Psoas muscle (tissue), 8 donors: ENCODE results near the gene LINC00305. TPM values are rescaled to one million over a fixed set of nuclear protein-coding genes. Genes with fewer than 3 reads are reported as not detected.

ENCODE experiments used
- ATAC-seq, 4 donors: fragments of 200-7000 bp; cut with Tn5 transposase; one replicate each; pipeline ENCODE4 v1.9.1; 2020; ENCODE audit warnings: moderate library complexity in 3 of 4, mild to moderate bottlenecking in 2 of 4
- DNase-seq, 2 donors: peaks; one replicate each; pipeline ENCODE4 v3.0.0-alpha.2; 2020
- H3K27ac ChIP-seq: fragments of 200-600 bp; one replicate; pipeline ENCODE4 v1.8.0; 2022
- H3K27me3 ChIP-seq, 3 donors: fragments of 200-600 bp in 1 of 3; one replicate each; pipeline versions ENCODE4 v1.6.1 to v1.8.0; 2013 to 2022; ENCODE audit warnings: low read length in 2 of 3, mild to moderate bottlenecking in 2 of 3, moderate library complexity in 1 of 3; ENCODE audit not compliant: insufficient read depth in 3 of 3
- H3K36me3 ChIP-seq, 2 donors: fragments of 200-600 bp in 1 of 2; one replicate each; pipeline versions ENCODE4 v1.6.1 to v1.8.0; 2013 to 2022; ENCODE audit warnings: low read depth in 1 of 2, mild to moderate bottlenecking in 1 of 2, moderate library complexity in 1 of 2; ENCODE audit not compliant: insufficient read depth in 1 of 2
- H3K4me1 ChIP-seq: fragments of 200-600 bp; one replicate; pipeline ENCODE4 v1.8.0; 2022
- H3K4me3 ChIP-seq: fragments of 200-600 bp; one replicate; pipeline ENCODE4 v1.8.0; 2022; ENCODE audit warnings: mild to moderate bottlenecking
- H3K9me3 ChIP-seq: fragments of 200-600 bp; one replicate; pipeline ENCODE4 v1.8.0; 2022
- CTCF ChIP-seq: fragments of 200-600 bp; IDR thresholded peaks from one replicate; pipeline ENCODE4 v1.8.0; 2022; ENCODE audit warnings: antibody characterized with exemption
- WGBS, 3 donors: extraction: QIAGEN DNeasy Blood & Tissue Kit; methylation state at CpG; one replicate each; pipeline versions ENCODE4 v1.1.6 to v1.1.7; 2013; 5-methylcytosine and 5-hydroxymethylcytosine counted together
- intact Hi-C, 2 donors: fragments of 100-400 bp; cut with DNase I; formaldehyde crosslinking; loops; one replicate each; pipeline versions ENCODE4 v1.11.0 to v1.14.2; 2022
- polyA plus RNA-seq, 3 donors: library from polyadenylated mRNA; stranded (reverse); fragments of 200-250 nt; gene quantifications; one replicate each; pipeline ENCODE4 v1.2.3, GENCODE V29; 2013
- total RNA-seq, 4 donors: library from RNA; stranded (reverse); fragmentation: NEBNext Ultra II Directional in 2 of 4; extraction: Animal tissue kit (Norgen Biotek cat#: 25700) in 2 of 4; gene quantifications; one replicate each; pipeline versions ENCODE4 v1.2.1 to v1.2.4, GENCODE V29; 2021 to 2023
- donor health status: healthy with polysubstance abuse.
- donor health status: DM: no; HTN: no; CAD: no; lungs with moderate emphysema.
- donor health status: Bipolar disorder and iron deficiency.
- donor health status: healthy.
- donor health status: DM: yes; HTN: yes; CAD: no.
- donor health status: DM: no; HTN: no; CAD: no.
- donor health status: DM: no; HTN: no; CAD: no.
- donor health status: DM: yes; HTN: yes; CAD: no.

Gene LINC00305
- total and polyA plus RNA-seq, 7 donors = not detected

GRCh38 chr18:64083916-64084315, 65.0 kb downstream of the LINC00305 start:
- TF ChIP-seq CTCF = no peak
- intact Hi-C loops = no loop called here
- Histone ChIP-seq H3K4me3 (no peak overlapping the region), H3K27ac (no peak overlapping the region), H3K27me3 (no peaks in the 10 kb centered on the region), H3K4me1 (no peaks in the 10 kb centered on the region), H3K36me3 (no peaks in the 10 kb centered on the region), H3K9me3 (no peaks in the 10 kb centered on the region)
- ATAC-seq (no peak), DNase-seq (no peak)
- 80 to 91% (median 85%) methylated on average over 1 of the region's 1 CpG for WGBS, 3 donors

- DNase-seq (no peak), ATAC-seq (no peak)
- intact Hi-C loops = no loop called here
- Histone ChIP-seq H3K36me3 (no peaks in the 10 kb centered on the region), H3K27me3 (no peaks in the 10 kb centered on the region), H3K4me3 (no peak overlapping the region), H3K4me1 (no peaks in the 10 kb centered on the region), H3K9me3 (no peaks in the 10 kb centered on the region), H3K27ac (no peak overlapping the region)
- TF ChIP-seq CTCF = no peak
Measured at GRCh38 chr18:64082513-64082912, 66.4 kb downstream of the LINC00305 start.

GRCh38 chr18:64082054-64082453, 66.8 kb downstream of the LINC00305 start:
- H3K36me3 ChIP-seq = no peaks in the 10 kb centered on the region
- H3K4me1 ChIP-seq = no peaks in the 10 kb centered on the region
- ATAC-seq = no peak
- no peaks in the 10 kb centered on the region for H3K9me3 ChIP-seq
- TF ChIP-seq CTCF = no peak
- intact Hi-C loops = no loop called here
- H3K27me3 ChIP-seq = no peaks in the 10 kb centered on the region
- H3K4me3 ChIP-seq = no peak overlapping the region
- no peak overlapping the region for H3K27ac ChIP-seq
- WGBS, 3 donors = 76 to 86% (median 84%) methylated on average over 1 of the region's 1 CpG
- DNase-seq = no peak

GRCh38 chr18:64073971-64074370, 74.9 kb downstream of the LINC00305 start:
- Histone ChIP-seq H3K36me3 (no peaks in the 10 kb centered on the region), H3K27ac (no peak overlapping the region), H3K27me3 (no peaks in the 10 kb centered on the region), H3K9me3 (no peaks in the 10 kb centered on the region), H3K4me3 (no peak overlapping the region), H3K4me1 (no peaks in the 10 kb centered on the region)
- 50 to 58% (median 53%) methylated on average over 4 of the region's 4 CpGs for WGBS, 3 donors
- ATAC-seq (no peak), DNase-seq (no peak)
- intact Hi-C loops = loop anchor here in 1 of 2 donors (10.0 kb wide), 1 partner anchor 1119 kb away; no protein-coding TSS in a partner anchor
- TF ChIP-seq CTCF = no peak

- 35 to 52% (median 45%) methylated on average over 3 of the region's 3 CpGs for WGBS, 3 donors
- intact Hi-C loops = no loop called here
Measured at GRCh38 chr18:64055019-64055418, 93.9 kb downstream of the LINC00305 start.

More at GRCh38 chr18:64055019-64055418, 93.9 kb downstream of the LINC00305 start:
- Histone ChIP-seq H3K36me3 (no peaks in the 10 kb centered on the region), H3K27ac (no peak overlapping the region), H3K27me3 (no peaks in the 10 kb centered on the region), H3K9me3 (no peaks in the 10 kb centered on the region), H3K4me1 (no peaks in the 10 kb centered on the region), H3K4me3 (no peak overlapping the region)
- ATAC-seq (no peak), DNase-seq (no peak)
- no peak for TF ChIP-seq CTCF
